ENCODE data around the gene SAMD4B.

The SAMD4B gene

DNA sequence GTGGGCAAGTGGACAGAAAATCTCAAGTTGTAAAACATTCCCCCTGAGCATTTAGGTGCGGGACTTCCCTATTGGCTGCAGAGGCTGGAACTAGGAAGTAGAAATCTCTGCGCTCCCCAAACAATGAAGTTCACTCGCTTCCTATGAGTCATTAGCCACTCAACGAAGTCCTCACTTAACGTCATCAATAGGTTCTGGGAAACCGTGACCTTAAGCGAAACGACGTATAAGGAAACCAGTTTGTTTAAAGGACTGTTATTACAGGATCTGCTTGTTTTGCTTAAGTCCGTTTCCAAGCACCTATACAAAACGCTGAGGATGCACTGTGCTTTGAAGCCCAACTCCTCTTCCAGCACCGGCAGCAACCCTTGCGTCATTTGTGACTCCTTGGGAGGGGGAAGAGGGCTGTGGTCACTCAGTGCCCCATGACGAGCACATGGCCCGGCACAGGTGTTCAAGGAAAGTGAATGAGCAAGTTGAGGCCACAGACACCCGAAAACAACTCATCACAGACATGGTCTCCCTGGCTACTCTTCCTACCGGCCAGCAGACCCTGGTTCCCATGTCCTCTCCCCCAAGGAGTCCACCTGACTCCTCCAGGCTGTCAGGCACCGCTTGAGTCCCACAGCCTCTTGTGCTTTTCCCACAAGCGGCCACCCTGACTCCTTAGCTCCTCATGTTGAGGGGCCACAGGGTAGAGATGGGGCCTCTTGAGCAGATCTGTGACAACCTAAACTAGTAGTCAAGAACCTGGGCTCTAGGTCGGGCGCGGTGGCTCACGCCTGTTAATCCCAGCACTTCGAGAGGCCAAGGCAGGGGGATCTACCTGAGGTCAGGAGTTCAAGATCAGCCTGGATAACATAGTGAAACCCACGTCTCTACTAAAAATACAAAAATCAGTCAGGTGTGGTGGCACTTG is 88.7 kb downstream of the SAMD4B start:
- no peak for DNase-seq

DNA sequence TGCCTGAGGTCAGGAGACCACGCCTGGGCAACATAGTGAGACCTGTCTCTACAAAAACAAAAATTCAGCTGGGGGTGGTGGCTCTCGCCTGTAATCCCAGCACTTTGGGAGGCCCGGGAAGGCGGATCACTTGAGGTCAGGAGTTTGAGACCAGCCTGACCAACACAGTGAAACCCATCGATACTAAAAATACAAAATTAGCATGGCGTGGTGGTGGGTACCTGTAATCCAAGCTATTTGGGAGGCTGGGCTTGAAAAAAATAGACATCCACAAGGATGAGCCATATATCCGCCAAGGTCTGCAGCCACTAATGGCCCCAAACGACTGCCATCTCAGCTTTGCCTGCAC is 90.4 kb downstream of the SAMD4B start:
- no peak for DNase-seq

DNA sequence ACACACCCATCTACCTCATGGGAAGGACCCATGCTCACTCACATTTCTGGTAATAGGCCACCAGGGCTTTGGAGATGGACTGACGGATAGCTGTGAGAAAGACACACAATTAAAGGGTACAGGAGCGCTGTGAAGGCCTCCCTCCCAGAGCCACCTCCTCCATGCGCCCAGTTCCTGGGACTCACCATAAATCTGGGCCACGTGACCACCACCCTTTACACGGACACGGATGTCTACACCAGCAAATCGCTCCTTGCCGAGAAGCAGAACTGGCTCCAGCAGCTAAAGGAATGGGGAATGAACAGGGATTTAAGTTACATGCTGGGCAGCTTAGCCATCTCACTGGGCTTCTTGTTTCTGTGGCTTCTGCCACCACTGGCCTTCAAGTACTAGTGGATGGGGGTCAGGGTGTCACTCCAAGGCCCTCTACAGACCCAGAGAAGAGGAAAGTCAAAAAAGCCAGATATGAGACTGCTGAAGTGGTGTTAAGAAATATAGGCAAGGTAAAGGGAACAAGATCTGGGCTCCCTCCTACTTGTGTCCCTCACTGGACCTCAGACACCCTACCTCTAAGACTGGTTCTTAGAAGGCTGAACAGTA is 91.4 kb downstream of the SAMD4B start:
- DNase-seq = no peak

- no peak for DNase-seq
Observed at GRCh38 chr19:39434123-39435076, 92.2 kb downstream of the SAMD4B start.

Data from NCI-H1105 (cell line).